HEK293 (cell line): ENCODE results near the gene GFOD1.

Experiments
- MYNN ChIP-seq: fragments of 450-650 bp; formaldehyde crosslinking; IDR thresholded peaks from 2 replicates; pipeline ENCODE4 v1.5.1; 2016; ENCODE audit warnings: missing biosample characterization, missing genetic modification characterization, borderline replicate concordance
- RBAK ChIP-seq: fragments of 450-650 bp; formaldehyde crosslinking; IDR thresholded peaks from 2 replicates; pipeline ENCODE4 v1.5.1; 2016; ENCODE audit warnings: missing biosample characterization, missing genetic modification characterization
- SP7 ChIP-seq: fragments of 450-650 bp; formaldehyde crosslinking; IDR thresholded peaks from 2 replicates; pipeline ENCODE4 v1.5.1; 2016; ENCODE audit warnings: missing biosample characterization, missing genetic modification characterization
- WT1 ChIP-seq: fragments of 450-650 bp; formaldehyde crosslinking; IDR thresholded peaks from 2 replicates; pipeline ENCODE4 v1.5.1; 2016; ENCODE audit warnings: missing biosample characterization, missing genetic modification characterization
- ZNF138 ChIP-seq: fragments of 450-650 bp; formaldehyde crosslinking; IDR thresholded peaks from 2 replicates; pipeline ENCODE4 v1.5.1; 2016; ENCODE audit warnings: missing biosample characterization, missing genetic modification characterization, borderline replicate concordance
- ZNF140 ChIP-seq: fragments of 450-650 bp; formaldehyde crosslinking; IDR thresholded peaks from 2 replicates; pipeline ENCODE4 v1.5.1; 2016; ENCODE audit warnings: missing biosample characterization, missing genetic modification characterization
- ZNF155 ChIP-seq: fragments of 450-650 bp; formaldehyde crosslinking; IDR thresholded peaks from 2 replicates; pipeline ENCODE4 v1.5.1; 2016; ENCODE audit warnings: missing biosample characterization, missing genetic modification characterization
- ZNF169 ChIP-seq: fragments of 450-650 bp; formaldehyde crosslinking; IDR thresholded peaks from 2 replicates; pipeline ENCODE4 v1.5.1; 2016; ENCODE audit warnings: missing biosample characterization, missing genetic modification characterization
- ZNF174 ChIP-seq: fragments of 450-650 bp; formaldehyde crosslinking; IDR thresholded peaks from 2 replicates; pipeline ENCODE4 v1.5.0; 2017; ENCODE audit warnings: missing biosample characterization, mild to moderate bottlenecking, missing genetic modification characterization
- ZNF223 ChIP-seq: fragments of 450-650 bp; formaldehyde crosslinking; IDR thresholded peaks from 2 replicates; pipeline ENCODE4 v1.5.1; 2016; ENCODE audit warnings: missing biosample characterization, missing genetic modification characterization
- ZNF248 ChIP-seq: fragments of 450-650 bp; formaldehyde crosslinking; IDR thresholded peaks from 2 replicates; pipeline ENCODE4 v1.5.1; 2017; ENCODE audit warnings: missing biosample characterization, missing genetic modification characterization
- ZNF292 ChIP-seq: fragments of 450-650 bp; formaldehyde crosslinking; IDR thresholded peaks from 2 replicates; pipeline ENCODE4 v1.5.1; 2016; ENCODE audit warnings: low read depth, missing biosample characterization, missing genetic modification characterization, borderline replicate concordance
- ZNF366 ChIP-seq: fragments of 450-650 bp; formaldehyde crosslinking; conservative IDR thresholded peaks from 2 replicates; pipeline ENCODE4 v1.5.1; 2016; ENCODE audit warnings: missing biosample characterization, missing genetic modification characterization
- ZNF473 ChIP-seq: fragments of 450-650 bp; formaldehyde crosslinking; IDR thresholded peaks from 2 replicates; pipeline ENCODE4 v1.5.1; 2017; ENCODE audit warnings: missing biosample characterization, missing genetic modification characterization
- ZNF521 ChIP-seq: fragments of 450-650 bp; formaldehyde crosslinking; IDR thresholded peaks from 2 replicates; pipeline ENCODE4 v1.5.1; 2017; ENCODE audit warnings: missing biosample characterization, mild to moderate bottlenecking, missing genetic modification characterization
- ZNF558 ChIP-seq: fragments of 450-650 bp; formaldehyde crosslinking; IDR thresholded peaks from 2 replicates; pipeline ENCODE4 v1.5.1; 2016; ENCODE audit warnings: missing biosample characterization, missing genetic modification characterization
- ZNF629 ChIP-seq: fragments of 450-650 bp; formaldehyde crosslinking; IDR thresholded peaks from 2 replicates; pipeline ENCODE4 v1.5.1; 2017; ENCODE audit warnings: missing biosample characterization, missing genetic modification characterization
- ZNF658 ChIP-seq: fragments of 450-650 bp; formaldehyde crosslinking; IDR thresholded peaks from 2 replicates; pipeline ENCODE4; 2016; ENCODE audit warnings: missing biosample characterization, missing genetic modification characterization
- ZNF768 ChIP-seq: fragments of 450-650 bp; formaldehyde crosslinking; IDR thresholded peaks from 2 replicates; pipeline ENCODE4 v1.5.1; 2018; ENCODE audit warnings: missing biosample characterization, mild to moderate bottlenecking, missing genetic modification characterization
- ZNF792 ChIP-seq: fragments of 450-650 bp; formaldehyde crosslinking; IDR thresholded peaks from 2 replicates; pipeline ENCODE4 v1.5.1; 2016; ENCODE audit warnings: missing biosample characterization, missing genetic modification characterization
- TF ChIP-seq, protein P1 (sequence below): fragments of 450-650 bp; formaldehyde crosslinking; IDR thresholded peaks from 2 replicates; pipeline ENCODE4 v1.5.1; 2016; ENCODE audit warnings: missing biosample characterization, missing genetic modification characterization, low read depth
- TF ChIP-seq, protein P2 (sequence below): IDR thresholded peaks from 2 replicates; pipeline ENCODE4 v1.6.1; 2011; ENCODE audit warnings: mild to moderate bottlenecking, low read depth, low read length, borderline replicate concordance
- TF ChIP-seq, protein P3 (sequence below): fragments of 450-650 bp; formaldehyde crosslinking; IDR thresholded peaks from 2 replicates; pipeline ENCODE4 v1.5.1; 2016; ENCODE audit warnings: missing biosample characterization, missing genetic modification characterization
- TF ChIP-seq, protein P4 (sequence below): fragments of 450-650 bp; formaldehyde crosslinking; IDR thresholded peaks from 2 replicates; pipeline ENCODE4 v1.5.1; 2016; ENCODE audit warnings: missing biosample characterization, missing genetic modification characterization, borderline replicate concordance
- TF ChIP-seq, protein P5 (sequence below): fragments of 450-650 bp; formaldehyde crosslinking; IDR thresholded peaks from 2 replicates; pipeline ENCODE4 v1.5.1; 2016; ENCODE audit warnings: missing biosample characterization, missing genetic modification characterization, borderline replicate concordance
- TF ChIP-seq, protein P6 (sequence below): fragments of 450-650 bp; formaldehyde crosslinking; IDR thresholded peaks from 2 replicates; pipeline ENCODE4 v1.5.1; 2016; ENCODE audit warnings: missing biosample characterization, missing genetic modification characterization

The GFOD1 gene

DNA sequence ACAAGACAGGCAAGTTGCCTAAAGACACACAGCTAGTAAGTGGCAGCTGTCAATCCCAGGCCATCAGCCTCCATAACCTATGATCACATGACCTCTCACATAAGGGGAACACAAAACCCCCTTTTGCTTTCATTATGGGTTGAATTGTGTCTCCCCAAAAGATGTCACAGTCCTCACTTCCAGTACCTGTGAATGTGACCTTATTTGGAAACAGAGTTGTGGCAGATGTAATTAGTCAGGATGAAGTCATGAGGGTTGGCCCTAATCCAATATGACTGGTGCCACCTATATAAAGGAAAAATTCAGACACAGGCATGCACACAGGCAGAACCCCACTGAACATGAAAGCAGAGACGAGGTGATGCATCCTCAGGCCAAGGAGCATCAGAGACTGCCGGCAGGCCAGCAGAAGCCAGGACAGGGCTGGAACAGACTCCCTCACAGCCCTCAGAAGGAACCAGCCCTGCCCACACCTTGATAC lies 33.6 kb downstream of the GFOD1 start (continued):
- TF ChIP-seq, protein P1, sequence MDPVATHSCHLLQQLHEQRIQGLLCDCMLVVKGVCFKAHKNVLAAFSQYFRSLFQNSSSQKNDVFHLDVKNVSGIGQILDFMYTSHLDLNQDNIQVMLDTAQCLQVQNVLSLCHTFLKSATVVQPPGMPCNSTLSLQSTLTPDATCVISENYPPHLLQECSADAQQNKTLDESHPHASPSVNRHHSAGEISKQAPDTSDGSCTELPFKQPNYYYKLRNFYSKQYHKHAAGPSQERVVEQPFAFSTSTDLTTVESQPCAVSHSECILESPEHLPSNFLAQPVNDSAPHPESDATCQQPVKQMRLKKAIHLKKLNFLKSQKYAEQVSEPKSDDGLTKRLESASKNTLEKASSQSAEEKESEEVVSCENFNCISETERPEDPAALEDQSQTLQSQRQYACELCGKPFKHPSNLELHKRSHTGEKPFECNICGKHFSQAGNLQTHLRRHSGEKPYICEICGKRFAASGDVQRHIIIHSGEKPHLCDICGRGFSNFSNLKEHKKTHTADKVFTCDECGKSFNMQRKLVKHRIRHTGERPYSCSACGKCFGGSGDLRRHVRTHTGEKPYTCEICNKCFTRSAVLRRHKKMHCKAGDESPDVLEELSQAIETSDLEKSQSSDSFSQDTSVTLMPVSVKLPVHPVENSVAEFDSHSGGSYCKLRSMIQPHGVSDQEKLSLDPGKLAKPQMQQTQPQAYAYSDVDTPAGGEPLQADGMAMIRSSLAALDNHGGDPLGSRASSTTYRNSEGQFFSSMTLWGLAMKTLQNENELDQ (tag by site-specific recombination): no peak
- TF ChIP-seq ZNF629 (tag by site-specific recombination) (peak; percentile 76; the same call in 1 of the 2 replicates), MYNN (tag by site-specific recombination) (no peak), ZNF292 (no peak), ZNF155 (no peak), ZNF174 (no peak), ZNF473 (no peak), ZNF558 (no peak), ZNF768 (tag by site-specific recombination) (no peak), ZNF792 (tag by site-specific recombination) (no peak), ZNF140 (tag by site-specific recombination) (no peak), WT1 (no peak), ZNF138 (tag by site-specific recombination) (no peak), ZNF248 (tag by site-specific recombination) (no peak), SP7 (tag by site-specific recombination) (0 out of 2 replicates have a peak, but pooled peaks have one; percentile 29), RBAK (tag by site-specific recombination) (no peak), ZNF658 (tag by site-specific recombination) (no peak), ZNF169 (no peak), ZNF521 (no peak), ZNF223 (tag by site-specific recombination) (no peak), ZNF366 (tag by site-specific recombination) (peak; percentile 67)
- TF ChIP-seq, protein P2, sequence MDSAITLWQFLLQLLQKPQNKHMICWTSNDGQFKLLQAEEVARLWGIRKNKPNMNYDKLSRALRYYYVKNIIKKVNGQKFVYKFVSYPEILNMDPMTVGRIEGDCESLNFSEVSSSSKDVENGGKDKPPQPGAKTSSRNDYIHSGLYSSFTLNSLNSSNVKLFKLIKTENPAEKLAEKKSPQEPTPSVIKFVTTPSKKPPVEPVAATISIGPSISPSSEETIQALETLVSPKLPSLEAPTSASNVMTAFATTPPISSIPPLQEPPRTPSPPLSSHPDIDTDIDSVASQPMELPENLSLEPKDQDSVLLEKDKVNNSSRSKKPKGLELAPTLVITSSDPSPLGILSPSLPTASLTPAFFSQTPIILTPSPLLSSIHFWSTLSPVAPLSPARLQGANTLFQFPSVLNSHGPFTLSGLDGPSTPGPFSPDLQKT: no peak
- TF ChIP-seq, protein P3, sequence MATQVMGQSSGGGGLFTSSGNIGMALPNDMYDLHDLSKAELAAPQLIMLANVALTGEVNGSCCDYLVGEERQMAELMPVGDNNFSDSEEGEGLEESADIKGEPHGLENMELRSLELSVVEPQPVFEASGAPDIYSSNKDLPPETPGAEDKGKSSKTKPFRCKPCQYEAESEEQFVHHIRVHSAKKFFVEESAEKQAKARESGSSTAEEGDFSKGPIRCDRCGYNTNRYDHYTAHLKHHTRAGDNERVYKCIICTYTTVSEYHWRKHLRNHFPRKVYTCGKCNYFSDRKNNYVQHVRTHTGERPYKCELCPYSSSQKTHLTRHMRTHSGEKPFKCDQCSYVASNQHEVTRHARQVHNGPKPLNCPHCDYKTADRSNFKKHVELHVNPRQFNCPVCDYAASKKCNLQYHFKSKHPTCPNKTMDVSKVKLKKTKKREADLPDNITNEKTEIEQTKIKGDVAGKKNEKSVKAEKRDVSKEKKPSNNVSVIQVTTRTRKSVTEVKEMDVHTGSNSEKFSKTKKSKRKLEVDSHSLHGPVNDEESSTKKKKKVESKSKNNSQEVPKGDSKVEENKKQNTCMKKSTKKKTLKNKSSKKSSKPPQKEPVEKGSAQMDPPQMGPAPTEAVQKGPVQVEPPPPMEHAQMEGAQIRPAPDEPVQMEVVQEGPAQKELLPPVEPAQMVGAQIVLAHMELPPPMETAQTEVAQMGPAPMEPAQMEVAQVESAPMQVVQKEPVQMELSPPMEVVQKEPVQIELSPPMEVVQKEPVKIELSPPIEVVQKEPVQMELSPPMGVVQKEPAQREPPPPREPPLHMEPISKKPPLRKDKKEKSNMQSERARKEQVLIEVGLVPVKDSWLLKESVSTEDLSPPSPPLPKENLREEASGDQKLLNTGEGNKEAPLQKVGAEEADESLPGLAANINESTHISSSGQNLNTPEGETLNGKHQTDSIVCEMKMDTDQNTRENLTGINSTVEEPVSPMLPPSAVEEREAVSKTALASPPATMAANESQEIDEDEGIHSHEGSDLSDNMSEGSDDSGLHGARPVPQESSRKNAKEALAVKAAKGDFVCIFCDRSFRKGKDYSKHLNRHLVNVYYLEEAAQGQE (tag by site-specific recombination): no peak
- TF ChIP-seq, protein P4, sequence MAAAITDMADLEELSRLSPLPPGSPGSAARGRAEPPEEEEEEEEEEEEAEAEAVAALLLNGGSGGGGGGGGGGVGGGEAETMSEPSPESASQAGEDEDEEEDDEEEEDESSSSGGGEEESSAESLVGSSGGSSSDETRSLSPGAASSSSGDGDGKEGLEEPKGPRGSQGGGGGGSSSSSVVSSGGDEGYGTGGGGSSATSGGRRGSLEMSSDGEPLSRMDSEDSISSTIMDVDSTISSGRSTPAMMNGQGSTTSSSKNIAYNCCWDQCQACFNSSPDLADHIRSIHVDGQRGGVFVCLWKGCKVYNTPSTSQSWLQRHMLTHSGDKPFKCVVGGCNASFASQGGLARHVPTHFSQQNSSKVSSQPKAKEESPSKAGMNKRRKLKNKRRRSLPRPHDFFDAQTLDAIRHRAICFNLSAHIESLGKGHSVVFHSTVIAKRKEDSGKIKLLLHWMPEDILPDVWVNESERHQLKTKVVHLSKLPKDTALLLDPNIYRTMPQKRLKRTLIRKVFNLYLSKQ (tag by site-specific recombination): no peak
- TF ChIP-seq, protein P5, sequence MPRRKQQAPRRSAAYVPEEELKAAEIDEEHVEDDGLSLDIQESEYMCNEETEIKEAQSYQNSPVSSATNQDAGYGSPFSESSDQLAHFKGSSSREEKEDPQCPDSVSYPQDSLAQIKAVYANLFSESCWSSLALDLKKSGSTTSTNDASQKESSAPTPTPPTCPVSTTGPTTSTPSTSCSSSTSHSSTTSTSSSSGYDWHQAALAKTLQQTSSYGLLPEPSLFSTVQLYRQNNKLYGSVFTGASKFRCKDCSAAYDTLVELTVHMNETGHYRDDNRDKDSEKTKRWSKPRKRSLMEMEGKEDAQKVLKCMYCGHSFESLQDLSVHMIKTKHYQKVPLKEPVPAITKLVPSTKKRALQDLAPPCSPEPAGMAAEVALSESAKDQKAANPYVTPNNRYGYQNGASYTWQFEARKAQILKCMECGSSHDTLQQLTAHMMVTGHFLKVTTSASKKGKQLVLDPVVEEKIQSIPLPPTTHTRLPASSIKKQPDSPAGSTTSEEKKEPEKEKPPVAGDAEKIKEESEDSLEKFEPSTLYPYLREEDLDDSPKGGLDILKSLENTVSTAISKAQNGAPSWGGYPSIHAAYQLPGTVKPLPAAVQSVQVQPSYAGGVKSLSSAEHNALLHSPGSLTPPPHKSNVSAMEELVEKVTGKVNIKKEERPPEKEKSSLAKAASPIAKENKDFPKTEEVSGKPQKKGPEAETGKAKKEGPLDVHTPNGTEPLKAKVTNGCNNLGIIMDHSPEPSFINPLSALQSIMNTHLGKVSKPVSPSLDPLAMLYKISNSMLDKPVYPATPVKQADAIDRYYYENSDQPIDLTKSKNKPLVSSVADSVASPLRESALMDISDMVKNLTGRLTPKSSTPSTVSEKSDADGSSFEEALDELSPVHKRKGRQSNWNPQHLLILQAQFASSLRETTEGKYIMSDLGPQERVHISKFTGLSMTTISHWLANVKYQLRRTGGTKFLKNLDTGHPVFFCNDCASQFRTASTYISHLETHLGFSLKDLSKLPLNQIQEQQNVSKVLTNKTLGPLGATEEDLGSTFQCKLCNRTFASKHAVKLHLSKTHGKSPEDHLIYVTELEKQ (tag by site-specific recombination): peak; percentile 87; the same call in 1 of the 2 replicates
- TF ChIP-seq, protein P6, sequence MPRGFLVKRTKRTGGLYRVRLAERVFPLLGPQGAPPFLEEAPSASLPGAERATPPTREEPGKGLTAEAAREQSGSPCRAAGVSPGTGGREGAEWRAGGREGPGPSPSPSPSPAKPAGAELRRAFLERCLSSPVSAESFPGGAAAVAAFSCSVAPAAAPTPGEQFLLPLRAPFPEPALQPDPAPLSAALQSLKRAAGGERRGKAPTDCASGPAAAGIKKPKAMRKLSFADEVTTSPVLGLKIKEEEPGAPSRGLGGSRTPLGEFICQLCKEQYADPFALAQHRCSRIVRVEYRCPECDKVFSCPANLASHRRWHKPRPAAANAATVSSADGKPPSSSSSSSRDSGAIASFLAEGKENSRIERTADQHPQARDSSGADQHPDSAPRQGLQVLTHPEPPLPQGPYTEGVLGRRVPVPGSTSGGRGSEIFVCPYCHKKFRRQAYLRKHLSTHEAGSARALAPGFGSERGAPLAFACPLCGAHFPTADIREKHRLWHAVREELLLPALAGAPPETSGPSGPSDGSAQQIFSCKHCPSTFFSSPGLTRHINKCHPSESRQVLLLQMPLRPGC (tag by site-specific recombination): no peak
